Mucosa of gallbladder (tissue), 1 donor: Measurements from ENCODE around the gene TPCN1. TPM values are rescaled to one million over a fixed set of nuclear protein-coding genes. Genes with fewer than 3 reads are reported as not detected.

Experiments
- DNase-seq: peaks from one replicate; pipeline ENCODE4 v3.0.0-alpha.2; 2020; ENCODE audit warnings: low spot score
- total RNA-seq: library from RNA; stranded (reverse); gene quantifications from one replicate; pipeline ENCODE4 v1.2.1, GENCODE V29; 2021
- donor health status: DM: no; HTN: no; CAD: no.

The TPCN1 gene
- total RNA-seq, 1 donor from 2014 or later: 97.1 TPM

DNA sequence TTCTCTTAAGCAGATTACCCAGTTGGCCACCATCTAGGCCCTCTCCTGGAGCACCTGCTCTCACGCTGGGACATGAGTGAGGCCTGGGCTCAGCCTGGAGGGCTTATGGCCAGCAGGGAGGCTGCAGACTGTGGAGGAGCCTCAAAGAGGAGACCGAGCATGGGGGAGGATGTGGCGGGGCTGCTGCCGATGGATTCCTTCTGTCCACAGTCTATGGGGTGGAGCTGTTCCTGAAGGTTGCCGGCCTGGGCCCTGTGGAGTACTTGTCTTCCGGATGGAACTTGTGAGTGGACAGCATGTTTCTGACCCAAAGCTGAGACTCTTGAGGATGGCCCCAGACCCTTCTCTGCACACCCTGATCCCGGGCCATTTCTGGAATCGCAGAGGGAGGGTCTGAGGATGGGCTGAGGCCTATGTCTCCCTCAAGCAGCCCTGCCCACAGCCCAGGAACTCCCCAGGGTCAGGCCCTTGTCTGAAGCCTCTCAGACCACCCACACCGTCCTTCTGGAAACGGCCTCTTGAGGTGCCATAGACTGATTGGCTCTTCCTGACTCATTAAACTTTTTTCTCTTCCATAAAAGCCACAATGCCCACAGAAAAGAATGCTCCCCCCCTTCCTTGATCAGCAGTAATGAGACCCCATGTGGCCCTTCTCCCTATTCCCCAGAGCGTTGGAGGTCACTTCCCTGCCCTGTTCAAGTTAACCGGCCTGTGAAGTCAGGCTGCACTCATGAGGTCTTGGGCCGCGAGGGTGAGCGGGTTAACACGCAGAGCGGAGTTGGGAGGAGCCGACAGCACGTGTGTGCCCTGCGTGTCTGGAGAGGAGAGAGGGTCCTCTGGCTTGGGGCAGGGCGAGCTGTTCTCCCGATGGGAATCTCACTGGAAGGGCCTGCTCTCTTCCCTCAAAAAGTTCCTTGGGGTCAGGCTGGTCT, 64.7 kb downstream of the TPCN1 start:
- no peak for DNase-seq

DNA sequence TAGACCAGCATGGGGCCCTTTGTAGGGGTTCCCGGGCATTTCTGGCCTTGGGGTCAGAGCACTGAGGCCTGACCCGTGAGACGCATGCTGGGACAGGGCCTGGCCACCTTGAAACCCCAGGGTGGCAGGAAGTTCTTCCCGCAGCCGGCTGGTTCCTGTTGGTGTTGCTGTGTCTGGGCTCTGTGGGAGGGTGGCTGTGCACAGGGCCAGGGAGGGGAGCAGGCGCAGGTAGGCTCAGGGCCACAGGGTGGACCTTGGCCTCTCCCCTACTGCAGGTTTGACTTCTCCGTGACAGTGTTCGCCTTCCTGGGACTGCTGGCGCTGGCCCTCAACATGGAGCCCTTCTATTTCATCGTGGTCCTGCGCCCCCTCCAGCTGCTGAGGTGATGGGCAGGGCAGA, 65.4 kb downstream of the TPCN1 start:
- DNase-seq: no peak

- DNase-seq: no peak
Measured at GRCh38 chr12:113287146-113287898, 66.1 kb downstream of the TPCN1 start.

GRCh38 chr12:113287899-113288282, 66.6 kb downstream of the TPCN1 start:
- no peak for DNase-seq

- no peak for DNase-seq
Measured at GRCh38 chr12:113289361-113289760, 68.1 kb downstream of the TPCN1 start.

DNA sequence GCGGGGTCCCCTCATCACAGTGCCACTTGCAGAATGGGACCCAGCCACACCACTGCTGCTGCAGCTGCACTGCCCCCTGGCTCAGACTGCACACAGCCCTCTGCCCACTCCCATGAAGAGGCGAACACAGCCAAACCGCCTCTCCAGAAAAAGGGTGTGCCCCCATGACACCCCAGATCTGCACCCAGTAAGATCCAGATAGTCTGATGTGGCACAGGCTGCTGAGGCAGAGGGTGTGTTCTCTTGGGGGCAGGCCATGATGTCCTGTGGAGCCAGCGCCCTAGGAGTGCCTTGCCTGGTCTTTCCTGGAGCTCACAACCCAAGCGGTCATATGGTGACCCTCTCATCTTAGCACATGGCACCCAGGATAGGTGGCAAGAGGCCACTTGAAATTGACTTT, 69.2 kb downstream of the TPCN1 start:
- no peak for DNase-seq

GRCh38 chr12:113291586-113291985, 70.3 kb downstream of the TPCN1 start:
- no peak for DNase-seq

DNA sequence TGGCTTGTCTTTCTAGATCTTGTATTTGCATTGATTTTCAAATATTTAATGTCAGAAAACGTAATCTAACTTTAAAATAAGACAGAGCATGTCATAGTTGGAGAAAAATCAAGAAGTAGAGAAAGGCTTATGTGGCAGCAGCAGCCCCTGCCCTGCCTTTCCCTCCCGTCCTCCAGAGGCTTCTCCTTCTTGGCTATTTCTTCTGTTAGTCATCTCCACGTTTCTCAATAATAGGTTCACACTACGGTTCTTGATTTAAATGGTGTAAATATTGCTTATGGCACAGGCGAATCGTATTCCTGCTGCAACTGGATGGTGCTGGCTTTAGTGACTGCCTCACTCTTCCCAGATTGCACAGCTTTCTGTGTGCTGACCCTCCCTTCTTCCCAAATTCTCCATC, 70.8 kb downstream of the TPCN1 start:
- DNase-seq: no peak

DNA sequence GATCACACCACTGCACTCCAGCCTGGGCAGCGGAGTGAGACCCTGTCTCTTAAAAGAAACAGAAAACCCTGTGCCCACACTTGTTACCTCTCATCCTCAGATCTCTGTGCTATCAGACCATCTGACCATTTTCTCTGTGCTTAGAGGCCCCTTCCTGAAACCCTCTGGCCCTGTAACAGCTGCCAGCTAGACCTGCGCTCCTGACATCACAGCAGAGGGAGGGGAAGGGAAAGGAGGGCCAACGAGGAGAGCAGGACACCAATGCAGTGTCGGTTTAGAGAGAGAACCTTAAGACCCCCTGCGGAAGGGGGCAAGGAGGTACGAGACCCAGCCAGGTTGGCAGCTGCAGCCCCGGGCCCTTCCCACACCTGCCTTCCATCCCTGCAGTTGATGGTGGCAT, 71.3 kb downstream of the TPCN1 start:
- DNase-seq: no peak

DNA sequence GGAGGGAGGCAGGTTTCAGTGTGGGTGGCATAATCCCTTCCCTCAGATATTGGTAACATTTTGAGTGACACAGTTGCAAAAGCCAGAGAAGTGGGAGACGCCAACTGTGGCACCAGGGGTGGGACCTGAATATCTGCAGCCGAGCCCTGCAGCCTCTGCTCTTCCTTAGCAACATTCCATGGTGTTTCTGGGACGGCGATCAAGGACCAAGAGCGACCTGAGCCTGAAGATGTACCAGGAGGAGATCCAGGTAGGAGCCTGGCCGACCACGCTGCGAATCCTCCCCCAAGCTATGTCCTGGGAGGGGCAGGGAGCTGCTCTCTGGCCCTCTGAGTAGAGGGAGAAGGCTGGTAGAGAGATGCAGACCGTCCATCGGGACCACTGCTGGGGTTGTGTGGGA, 71.8 kb downstream of the TPCN1 start:
- no peak for DNase-seq

- no peak for DNase-seq
Measured at GRCh38 chr12:113295886-113296556, 74.8 kb downstream of the TPCN1 start.

DNA sequence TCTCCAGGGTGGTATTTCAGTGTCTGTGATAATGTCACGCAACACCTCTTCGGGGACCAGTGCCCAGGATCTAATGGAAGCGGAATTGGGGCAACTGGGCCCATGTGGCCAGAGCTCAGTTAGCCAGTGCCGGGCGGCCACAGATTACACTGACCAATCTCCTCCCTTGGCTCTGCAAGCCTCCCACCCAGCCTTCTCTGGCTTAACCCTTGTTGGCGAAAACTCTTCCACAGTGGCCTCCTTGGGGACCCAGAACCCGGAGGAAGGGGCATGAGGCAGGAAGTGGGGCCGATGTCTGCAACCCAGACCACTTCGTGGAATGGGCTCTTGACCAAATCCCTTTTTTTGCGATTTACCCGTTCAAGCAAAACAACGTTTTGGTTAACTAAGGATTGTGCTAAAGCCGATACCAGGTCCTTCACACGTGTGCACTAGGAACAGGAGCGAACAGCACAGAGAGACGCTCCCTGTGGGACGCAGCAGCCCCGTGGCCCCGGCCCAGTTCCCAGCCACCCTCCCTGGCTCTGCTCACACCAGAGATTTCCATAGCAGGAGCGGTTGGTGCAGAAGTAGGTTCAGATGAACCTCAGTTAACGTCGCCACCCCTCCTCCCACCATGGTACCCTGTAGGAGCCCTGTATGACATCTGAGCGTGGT, 75.4 kb downstream of the TPCN1 start:
- no peak for DNase-seq

GRCh38 chr12:113297214-113297587, 75.9 kb downstream of the TPCN1 start:
- DNase-seq: no peak

DNA sequence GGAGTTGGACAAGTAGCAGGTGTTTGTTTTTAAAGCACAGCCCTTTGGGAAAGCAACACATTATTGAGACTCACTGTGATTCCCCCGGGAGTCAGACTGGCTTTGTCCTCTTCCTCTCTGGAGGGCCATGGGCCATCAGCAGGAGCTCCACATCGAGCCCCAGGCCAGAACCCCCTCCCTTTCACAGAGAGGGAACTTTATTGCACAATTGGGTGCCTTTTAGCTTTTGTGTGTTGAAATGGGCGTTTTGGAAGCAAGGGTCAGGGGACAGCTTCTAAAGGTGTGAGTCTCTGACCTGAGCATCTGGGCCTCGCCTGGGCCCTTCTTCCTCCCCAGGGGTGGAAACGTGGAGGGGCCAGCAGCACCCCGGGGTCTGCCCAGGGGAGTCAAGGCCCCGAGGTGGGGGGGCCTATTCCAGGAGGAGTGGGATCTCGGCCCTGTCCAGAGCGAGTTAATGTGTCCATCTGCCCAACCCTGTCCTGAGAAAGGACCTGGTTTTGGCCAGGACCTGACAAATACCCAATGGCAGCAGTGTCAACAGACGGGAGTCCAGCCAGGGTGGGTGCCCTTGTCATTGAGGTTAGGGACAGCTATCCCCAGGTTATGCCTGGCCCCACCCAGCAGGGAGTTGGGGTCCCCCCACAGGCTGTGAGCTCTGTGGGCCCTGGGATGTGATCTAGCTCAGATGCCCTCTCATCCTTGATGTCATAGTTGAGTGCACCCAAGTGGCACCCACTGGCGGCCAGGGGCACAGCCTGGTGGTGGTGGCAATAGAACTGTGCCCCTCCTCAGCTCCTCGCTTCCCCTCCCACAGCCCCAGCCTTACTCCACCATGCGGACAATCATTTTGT, 76.6 kb downstream of the TPCN1 start:
- DNase-seq: no peak

DNA sequence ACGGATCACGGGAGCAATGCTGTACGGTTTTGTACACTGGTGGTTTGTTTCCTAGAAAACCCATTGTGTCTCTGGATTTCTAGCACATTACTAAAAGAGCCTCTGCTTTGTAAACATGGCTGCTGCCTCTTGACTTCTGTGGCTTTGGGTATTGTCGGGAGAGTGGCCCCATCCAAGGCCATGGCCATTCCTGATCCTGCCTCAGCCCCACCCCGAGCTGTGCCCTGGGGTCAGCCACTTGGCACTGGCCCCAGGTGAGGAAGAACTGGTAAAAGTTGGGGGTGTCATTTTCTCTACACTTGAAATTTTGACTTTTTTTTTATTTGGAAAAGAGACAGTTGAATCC, 77.2 kb downstream of the TPCN1 start:
- DNase-seq: no peak

- peak; percentile 16 for DNase-seq
Measured at GRCh38 chr12:113298861-113299545, 77.7 kb downstream of the TPCN1 start.

GRCh38 chr12:113299619-113300237, 78.5 kb downstream of the TPCN1 start:
- DNase-seq: peak; percentile 57

GRCh38 chr12:113301811-113302210, 80.5 kb downstream of the TPCN1 start:
- no peak for DNase-seq

GRCh38 chr12:113302466-113302865, 81.2 kb downstream of the TPCN1 start:
- no peak for DNase-seq
